IPS-18c (cell line): Measurements from ENCODE around the gene TERT.

ENCODE experiments used
- H3K4me3 ChIP-seq: 2 replicates; pipeline ENCODE4 v1.7.0; 2013; ENCODE audit warnings: low read depth, mild to moderate bottlenecking, low read length, moderate library complexity; ENCODE audit not compliant: insufficient read depth
- H3K9me3 ChIP-seq: one replicate; pipeline ENCODE4 v1.6.1; 2013; ENCODE audit warnings: mild to moderate bottlenecking, low read length, moderate library complexity; ENCODE audit not compliant: control insufficient read depth, insufficient read depth

TERT gene

GRCh38 chr5:1322955-1323802, 28.3 kb upstream of the TERT start:
- Histone ChIP-seq H3K9me3 (no peaks in the 10 kb centered on the region), H3K4me3 (no peak overlapping the region)

- H3K9me3 ChIP-seq, result no peaks in the 10 kb centered on the region
- no peak overlapping the region for H3K4me3 ChIP-seq
Observed at GRCh38 chr5:1322036-1322900, 27.4 kb upstream of the TERT start.

DNA sequence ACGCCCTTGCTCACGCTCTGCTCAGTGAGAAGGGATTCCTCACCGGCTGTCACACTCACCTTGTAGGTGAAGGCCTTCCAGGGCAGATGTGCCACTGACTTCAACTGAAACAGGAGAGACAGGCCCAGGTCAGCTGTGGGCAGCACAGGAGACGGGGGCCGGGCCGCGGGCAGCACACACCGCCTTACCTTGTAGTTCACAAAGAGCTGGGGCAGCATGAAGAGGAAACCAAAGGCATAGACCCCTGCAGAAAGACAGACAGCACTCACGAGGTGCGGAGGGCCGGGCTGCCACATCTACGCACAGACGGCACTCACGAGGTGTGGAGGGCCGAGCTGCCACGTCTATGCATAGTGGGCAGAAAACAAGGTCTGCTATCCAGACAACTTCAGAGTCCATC, 26.7 kb upstream of the TERT start:
- H3K9me3 ChIP-seq, result no peaks in the 10 kb centered on the region
- no peak overlapping the region for H3K4me3 ChIP-seq

DNA sequence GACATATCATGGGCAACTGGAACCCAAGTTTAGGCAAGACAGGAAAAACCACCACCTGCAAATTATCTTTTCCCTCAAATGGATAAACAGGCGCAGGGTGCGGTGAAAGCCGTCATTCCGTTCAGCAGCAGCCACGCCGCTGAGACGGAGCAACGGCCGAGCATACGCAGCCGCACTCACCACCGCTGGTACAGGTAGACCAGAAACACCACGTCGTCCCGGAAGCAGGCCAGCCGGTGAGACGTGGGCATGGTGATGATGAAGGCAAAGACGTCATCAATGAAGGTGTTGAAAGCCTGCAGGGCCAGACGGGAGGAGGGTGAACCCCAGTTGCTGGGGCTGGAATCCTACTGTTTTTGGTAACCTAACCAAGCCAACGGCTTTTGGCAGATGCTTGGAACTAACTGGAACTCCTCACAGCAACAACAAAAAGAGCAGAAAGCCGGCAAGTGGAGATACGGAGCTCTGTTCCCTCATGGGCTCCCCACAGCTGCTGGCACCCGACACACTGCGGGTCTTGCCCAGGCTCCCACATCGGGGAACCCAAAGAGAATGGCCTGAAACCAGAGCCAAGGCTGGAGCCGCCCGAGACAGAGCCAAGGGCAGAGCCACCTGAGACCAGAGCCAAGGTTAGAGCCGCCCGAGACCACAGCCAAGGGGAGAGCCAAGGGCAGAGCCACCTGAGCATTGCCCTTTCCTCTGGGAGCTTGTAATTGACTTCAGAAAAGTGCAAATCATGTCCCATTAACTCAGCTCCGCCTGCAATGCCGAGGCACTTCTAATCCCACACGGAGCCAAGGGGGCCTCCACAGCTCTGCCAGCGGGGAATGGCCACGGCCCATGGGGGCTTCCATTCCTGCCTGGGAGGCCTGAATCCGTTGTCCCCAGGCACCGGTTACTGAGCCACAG, 25.8 kb upstream of the TERT start:
- Histone ChIP-seq H3K9me3 (no peaks in the 10 kb centered on the region), H3K4me3 (no peak overlapping the region)

DNA sequence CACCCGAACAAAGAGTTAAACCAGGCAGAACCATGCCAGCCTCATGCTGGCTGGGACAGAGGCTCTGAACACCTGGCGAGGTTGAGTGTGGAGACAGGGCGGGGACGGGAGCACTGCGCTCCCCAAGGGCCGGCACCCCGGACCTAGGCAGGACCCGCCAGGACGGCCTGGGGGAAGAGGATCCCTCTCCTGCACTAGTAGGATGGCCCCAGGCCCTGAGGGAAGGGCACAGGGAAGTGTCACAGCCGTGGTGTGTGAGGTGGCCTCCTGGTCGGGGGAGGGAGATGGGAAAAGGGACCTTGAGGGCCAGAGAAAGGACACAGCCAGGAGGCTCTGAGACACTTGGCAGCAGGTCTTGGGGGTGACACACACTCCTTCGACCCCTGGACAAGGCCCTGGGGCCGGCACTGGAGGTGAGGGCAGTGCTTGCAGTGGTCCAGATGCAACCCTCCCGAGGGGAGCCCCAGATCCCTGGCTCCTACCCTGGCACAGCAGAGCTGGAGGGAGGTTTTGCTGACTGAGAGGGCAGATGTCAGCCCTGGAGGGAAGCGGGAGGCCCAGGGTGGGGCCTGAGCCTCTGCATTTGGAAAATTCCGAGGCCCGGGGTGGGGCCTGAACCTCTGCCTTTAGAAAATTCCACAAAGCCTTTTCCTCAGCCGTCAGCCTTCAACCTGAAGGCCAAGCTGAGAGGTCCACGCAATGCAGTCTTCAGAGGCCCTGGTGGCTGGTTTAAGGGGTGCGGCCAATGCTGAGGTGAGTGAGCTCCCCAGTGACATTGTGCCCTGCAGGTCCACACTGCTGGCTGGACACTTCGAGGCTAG, 24.8 kb upstream of the TERT start:
- Histone ChIP-seq H3K4me3 (no peak overlapping the region), H3K9me3 (no peaks in the 10 kb centered on the region)

DNA sequence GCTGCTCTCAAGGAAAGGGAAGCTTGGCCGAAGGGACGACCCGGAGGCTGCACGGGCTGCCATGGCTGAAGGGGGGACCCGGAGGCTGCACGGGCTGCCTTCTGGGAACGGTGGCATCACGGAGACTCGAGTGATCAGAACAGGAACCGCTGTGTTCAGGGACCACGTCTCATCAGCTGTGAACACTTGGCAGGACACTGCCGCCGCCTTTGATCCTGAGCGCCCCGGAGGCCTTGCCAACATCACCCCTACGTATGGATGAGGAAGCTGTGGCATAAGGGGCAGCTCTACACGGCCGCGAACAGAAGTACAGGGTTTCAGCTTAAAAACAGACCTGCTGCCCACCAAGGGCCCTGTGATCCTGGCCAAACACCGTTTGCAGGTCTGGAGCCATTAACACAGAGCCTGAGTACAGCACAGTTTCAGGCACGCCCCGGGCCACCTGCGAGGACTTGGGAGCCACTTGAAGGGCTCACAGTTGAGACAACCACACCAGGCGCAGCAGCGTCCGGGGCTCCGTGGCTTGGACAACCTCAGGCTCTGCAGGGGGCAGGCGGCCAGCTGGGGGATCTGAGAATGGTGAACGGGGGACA, 23.9 kb upstream of the TERT start:
- Histone ChIP-seq H3K4me3 (no peak overlapping the region), H3K9me3 (no peaks in the 10 kb centered on the region)

GRCh38 chr5:1317921-1318565, 23.2 kb upstream of the TERT start:
- Histone ChIP-seq H3K4me3 (no peak overlapping the region), H3K9me3 (no peaks in the 10 kb centered on the region)

DNA sequence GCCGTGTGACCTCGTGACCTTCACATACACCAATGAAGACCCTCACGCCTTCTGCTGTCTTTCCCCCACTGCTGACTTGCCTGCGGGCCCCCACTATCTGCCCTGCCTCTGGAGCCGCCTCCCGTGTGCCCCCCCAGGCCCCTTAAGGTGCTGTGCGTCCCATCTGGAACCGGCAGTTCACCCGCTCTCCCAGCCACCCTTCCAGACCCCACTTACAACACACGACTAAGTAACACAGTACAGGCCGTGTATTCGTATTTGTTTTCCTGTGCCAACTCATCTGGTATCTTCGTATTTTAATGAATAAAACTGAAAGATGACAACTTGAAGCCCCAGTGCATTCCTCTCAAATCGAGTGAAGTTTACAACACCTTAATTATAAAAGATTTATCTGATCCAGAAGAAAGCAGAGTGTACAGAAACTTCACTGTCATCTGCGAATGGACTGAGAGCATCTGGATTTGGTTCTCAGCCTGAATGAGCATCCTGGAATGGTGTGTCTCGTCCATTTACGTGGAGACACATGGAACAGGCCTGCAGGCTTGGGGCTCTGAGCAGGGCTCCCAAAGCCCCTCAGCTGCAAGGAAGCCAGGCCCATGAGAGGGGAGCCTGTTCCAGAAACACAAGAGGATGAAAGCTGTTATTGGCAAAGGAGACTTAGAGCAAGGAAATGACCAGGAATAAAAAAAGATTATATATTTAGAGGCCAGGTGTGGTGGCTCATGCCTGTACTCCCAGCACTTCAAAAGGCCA, 21.9 kb upstream of the TERT start:
- H3K4me3 ChIP-seq, result no peak overlapping the region

GRCh38 chr5:1315709-1316587, 21.1 kb upstream of the TERT start:
- Histone ChIP-seq H3K9me3 (no peaks in the 10 kb centered on the region), H3K4me3 (no peak overlapping the region)

More for the DNA sequence above, 21.9 kb upstream of the TERT start:
- no peaks in the 10 kb centered on the region for H3K9me3 ChIP-seq

- Histone ChIP-seq H3K4me3 (no peak overlapping the region), H3K9me3 (no peaks in the 10 kb centered on the region)
Observed at GRCh38 chr5:1315018-1315708, 20.3 kb upstream of the TERT start.

GRCh38 chr5:1314564-1314982, 19.7 kb upstream of the TERT start:
- no peak overlapping the region for H3K4me3 ChIP-seq
- H3K9me3 ChIP-seq, result no peaks in the 10 kb centered on the region

GRCh38 chr5:1312993-1313833, 18.3 kb upstream of the TERT start:
- no peak overlapping the region for H3K4me3 ChIP-seq
- H3K9me3 ChIP-seq, result peaks cover 4% of the 10 kb centered on the region

- Histone ChIP-seq H3K9me3 (peaks cover 4% of the 10 kb centered on the region), H3K4me3 (no peak overlapping the region)
Observed at GRCh38 chr5:1312206-1312605, 17.3 kb upstream of the TERT start.
